IMR-90 (cell line): ENCODE results near the gene CPNE4.

Experiments
- CEBPB ChIP-seq: IDR thresholded peaks from 2 replicates; pipeline ENCODE4 v1.6.1; 2012; ENCODE audit warnings: low read depth, low read length, improper control_type of control experiment
- FOS ChIP-seq: fragments of 150-350 bp; IDR thresholded peaks from 2 replicates; pipeline ENCODE4 v1.6.1; 2016; ENCODE audit warnings: low read depth, low read length
- MXI1 ChIP-seq: IDR thresholded peaks from 2 replicates; pipeline ENCODE4 v1.6.1; 2012; ENCODE audit warnings: low read depth, mild to moderate bottlenecking, low read length, moderate library complexity, borderline replicate concordance
- POLR2A ChIP-seq: IDR thresholded peaks from 2 replicates; pipeline ENCODE4 v1.6.1; 2012; ENCODE audit warnings: mild to moderate bottlenecking, low read depth, low read length
- RAD21 ChIP-seq: IDR thresholded peaks from 2 replicates; pipeline ENCODE4 v1.6.1; 2012; ENCODE audit warnings: low read length, improper control_type of control experiment
- RFX5 ChIP-seq: IDR thresholded peaks from 2 replicates; pipeline ENCODE4 v1.8.0; 2012; ENCODE audit warnings: low read depth, mild to moderate bottlenecking, low read length, moderate library complexity
- SMC3 ChIP-seq: fragments of 150-350 bp; IDR thresholded peaks from 2 replicates; pipeline ENCODE4 v1.6.1; 2016; ENCODE audit warnings: low read depth, mild to moderate bottlenecking, antibody characterized with exemption, low read length, moderate library complexity
- TF ChIP-seq, protein P1 (sequence below): fragments of 150-350 bp; IDR thresholded peaks from 2 replicates; pipeline ENCODE4 v1.6.1; 2017; ENCODE audit warnings: mild to moderate bottlenecking, antibody characterized with exemption, low read length, low read depth
- TF ChIP-seq, protein P2 (sequence below): conservative IDR thresholded peaks from 2 replicates; pipeline ENCODE4 v1.5.1; 2012; ENCODE audit warnings: mild to moderate bottlenecking, low read depth, low read length, improper control_type of control experiment

- TF ChIP-seq CEBPB (no peak), POLR2A (no peak), FOS (no peak), RAD21 (no peak), RFX5 (no peak), SMC3 (no peak), MXI1 (no peak)
- TF ChIP-seq, protein P1, sequence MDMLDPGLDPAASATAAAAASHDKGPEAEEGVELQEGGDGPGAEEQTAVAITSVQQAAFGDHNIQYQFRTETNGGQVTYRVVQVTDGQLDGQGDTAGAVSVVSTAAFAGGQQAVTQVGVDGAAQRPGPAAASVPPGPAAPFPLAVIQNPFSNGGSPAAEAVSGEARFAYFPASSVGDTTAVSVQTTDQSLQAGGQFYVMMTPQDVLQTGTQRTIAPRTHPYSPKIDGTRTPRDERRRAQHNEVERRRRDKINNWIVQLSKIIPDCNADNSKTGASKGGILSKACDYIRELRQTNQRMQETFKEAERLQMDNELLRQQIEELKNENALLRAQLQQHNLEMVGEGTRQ, result no peak
- TF ChIP-seq, protein P2, sequence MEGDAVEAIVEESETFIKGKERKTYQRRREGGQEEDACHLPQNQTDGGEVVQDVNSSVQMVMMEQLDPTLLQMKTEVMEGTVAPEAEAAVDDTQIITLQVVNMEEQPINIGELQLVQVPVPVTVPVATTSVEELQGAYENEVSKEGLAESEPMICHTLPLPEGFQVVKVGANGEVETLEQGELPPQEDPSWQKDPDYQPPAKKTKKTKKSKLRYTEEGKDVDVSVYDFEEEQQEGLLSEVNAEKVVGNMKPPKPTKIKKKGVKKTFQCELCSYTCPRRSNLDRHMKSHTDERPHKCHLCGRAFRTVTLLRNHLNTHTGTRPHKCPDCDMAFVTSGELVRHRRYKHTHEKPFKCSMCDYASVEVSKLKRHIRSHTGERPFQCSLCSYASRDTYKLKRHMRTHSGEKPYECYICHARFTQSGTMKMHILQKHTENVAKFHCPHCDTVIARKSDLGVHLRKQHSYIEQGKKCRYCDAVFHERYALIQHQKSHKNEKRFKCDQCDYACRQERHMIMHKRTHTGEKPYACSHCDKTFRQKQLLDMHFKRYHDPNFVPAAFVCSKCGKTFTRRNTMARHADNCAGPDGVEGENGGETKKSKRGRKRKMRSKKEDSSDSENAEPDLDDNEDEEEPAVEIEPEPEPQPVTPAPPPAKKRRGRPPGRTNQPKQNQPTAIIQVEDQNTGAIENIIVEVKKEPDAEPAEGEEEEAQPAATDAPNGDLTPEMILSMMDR, result no peak
Observed at GRCh38 chr3:131803113-131803512, 231.7 kb downstream of the CPNE4 start.
